ENCODE data around the gene CBLIF. TPM values are rescaled to one million over a fixed set of nuclear protein-coding genes. Genes with fewer than 3 reads are reported as not detected.

Gene CBLIF
- total and polyA plus RNA-seq, 2 of the 8 experiments (the other 6 are each of a cell fraction or from before 2014, with no cell fraction given) = not detected

- TF ChIP-seq, protein P1, sequence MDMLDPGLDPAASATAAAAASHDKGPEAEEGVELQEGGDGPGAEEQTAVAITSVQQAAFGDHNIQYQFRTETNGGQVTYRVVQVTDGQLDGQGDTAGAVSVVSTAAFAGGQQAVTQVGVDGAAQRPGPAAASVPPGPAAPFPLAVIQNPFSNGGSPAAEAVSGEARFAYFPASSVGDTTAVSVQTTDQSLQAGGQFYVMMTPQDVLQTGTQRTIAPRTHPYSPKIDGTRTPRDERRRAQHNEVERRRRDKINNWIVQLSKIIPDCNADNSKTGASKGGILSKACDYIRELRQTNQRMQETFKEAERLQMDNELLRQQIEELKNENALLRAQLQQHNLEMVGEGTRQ (IDR thresholded peaks at IDR 0.05; ENCODE audit: low read length) = 0 out of 2 replicates have a peak, but pooled peaks have one; percentile 21
- no peak for TF ChIP-seq ZNF274 (IDR thresholded peaks at IDR 0.05; ENCODE audit: borderline replicate concordance, extremely low read depth, low read length)
- no peak for TF ChIP-seq SP4 (IDR thresholded peaks at IDR 0.05; ENCODE audit: low read length)
- TF ChIP-seq TCF12 (IDR thresholded peaks at IDR 0.05; ENCODE audit: low read depth, low read length) = 0 out of 2 replicates have a peak, but pooled peaks have one; percentile 38
- TF ChIP-seq, protein P2, sequence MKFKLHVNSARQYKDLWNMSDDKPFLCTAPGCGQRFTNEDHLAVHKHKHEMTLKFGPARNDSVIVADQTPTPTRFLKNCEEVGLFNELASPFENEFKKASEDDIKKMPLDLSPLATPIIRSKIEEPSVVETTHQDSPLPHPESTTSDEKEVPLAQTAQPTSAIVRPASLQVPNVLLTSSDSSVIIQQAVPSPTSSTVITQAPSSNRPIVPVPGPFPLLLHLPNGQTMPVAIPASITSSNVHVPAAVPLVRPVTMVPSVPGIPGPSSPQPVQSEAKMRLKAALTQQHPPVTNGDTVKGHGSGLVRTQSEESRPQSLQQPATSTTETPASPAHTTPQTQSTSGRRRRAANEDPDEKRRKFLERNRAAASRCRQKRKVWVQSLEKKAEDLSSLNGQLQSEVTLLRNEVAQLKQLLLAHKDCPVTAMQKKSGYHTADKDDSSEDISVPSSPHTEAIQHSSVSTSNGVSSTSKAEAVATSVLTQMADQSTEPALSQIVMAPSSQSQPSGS (IDR thresholded peaks at IDR 0.05; ENCODE audit: low read length) = no peak
- no peak for TF ChIP-seq CTBP2 (IDR thresholded peaks at IDR 0.05; ENCODE audit: borderline replicate concordance, insufficient read depth, insufficient read length, low read length)
- no peak for TF ChIP-seq BACH1 (IDR thresholded peaks at IDR 0.05; ENCODE audit: low read length)
- 0 out of 2 replicates have a peak, but pooled peaks have one; percentile 44 for TF ChIP-seq EGR1 (IDR thresholded peaks at IDR 0.05; ENCODE audit: borderline replicate concordance, low read depth, low read length)
- TF ChIP-seq HDAC2 (IDR thresholded peaks at IDR 0.05; ENCODE audit: borderline replicate concordance in 1 of 2, low read depth in 2 of 2, low read length in 2 of 2) = no peak
- peak; percentile 91 for TF ChIP-seq TAF7 (optimal IDR thresholded peaks at IDR 0.05; ENCODE audit: borderline replicate concordance, low read depth, low read length)
- peak; percentile 28 for TF ChIP-seq KDM4A (IDR thresholded peaks at IDR 0.05; ENCODE audit: low read depth, low read length, severe bottlenecking)
- TF ChIP-seq POLR2AphosphoS5 (IDR thresholded peaks at IDR 0.05; ENCODE audit: low read depth, low read length) = peak; percentile 94
- TF ChIP-seq FOSL1 (IDR thresholded peaks at IDR 0.05; ENCODE audit: insufficient read depth, low read depth, low read length) = no peak
- TF ChIP-seq POLR2A (IDR thresholded peaks at IDR 0.05; ENCODE audit: control extremely low read depth in 1 of 2, low read depth in 2 of 2, low read length in 2 of 2) = peak; percentile 67 to 97
- TF ChIP-seq NANOG (IDR thresholded peaks at IDR 0.05; ENCODE audit: insufficient read depth, low read depth, low read length, poor library complexity, severe bottlenecking) = no peak
- peak; percentile 100 for TF ChIP-seq GABPA (IDR thresholded peaks at IDR 0.05; ENCODE audit: borderline replicate concordance, insufficient read depth, low read length)
- no peak for TF ChIP-seq SP2 (IDR thresholded peaks at IDR 0.05; ENCODE audit: low read length)
- TF ChIP-seq KDM5A (IDR thresholded peaks at IDR 0.05; ENCODE audit: low read length) = peak; percentile 39; the same call in 1 of the 2 replicates
- TF ChIP-seq JUND (IDR thresholded peaks at IDR 0.05; ENCODE audit: low read length) = 0 out of 2 replicates have a peak, but pooled peaks have one; percentile 32
- peak in 1 of 2 experiments; percentile 73; a peak in 1 of 4 replicates for TF ChIP-seq SIN3A (conservative IDR thresholded peaks at IDR 0.05 in 1 of 2, IDR thresholded peaks at IDR 0.05 in 1 of 2; ENCODE audit: low read depth in 1 of 2, low read length in 2 of 2)
- peak; percentile 10; the same call in 1 of the 2 replicates for TF ChIP-seq RXRA (IDR thresholded peaks at IDR 0.05; ENCODE audit: insufficient read depth, low read depth, low read length)
Observed at GRCh38 chr11:59810189-59810910, 34.9 kb downstream of the CBLIF start, which contains the start of gene MRPL16 (continued).

All from H1 (cell line).